ENCODE measurements around the gene XPR1. TPM values are rescaled to one million over a fixed set of nuclear protein-coding genes. Genes with fewer than 3 reads are reported as not detected.
"Not testable (repeated sequence)": the region's sequence is repeated elsewhere in the genome, so short reads cannot be mapped to it uniquely, and the experiment has no call there.

XPR1 gene
- total RNA-seq, 1 donor from 2014 or later = 66.2 TPM

DNA sequence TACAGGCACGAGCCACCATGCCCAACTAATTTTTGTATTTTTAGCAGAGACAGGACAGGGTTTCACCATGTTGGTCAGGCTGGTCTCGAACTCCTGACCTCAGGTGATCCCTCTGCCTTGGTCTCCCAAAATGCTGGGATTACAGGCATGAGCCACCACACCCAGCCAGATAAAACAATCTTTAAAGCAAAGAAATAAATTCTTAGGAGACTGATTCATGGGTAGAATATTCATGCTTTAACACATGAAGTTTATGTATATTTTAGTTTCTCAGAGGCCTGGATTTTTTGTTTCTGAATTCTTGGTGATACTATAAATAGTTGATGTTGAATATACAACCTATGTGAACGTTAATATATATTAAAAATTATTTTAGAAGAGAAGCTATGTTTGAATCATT lies 153.5 kb downstream of the XPR1 start:
- DNase-seq (ENCODE audit: low spot score) = no peak

DNA sequence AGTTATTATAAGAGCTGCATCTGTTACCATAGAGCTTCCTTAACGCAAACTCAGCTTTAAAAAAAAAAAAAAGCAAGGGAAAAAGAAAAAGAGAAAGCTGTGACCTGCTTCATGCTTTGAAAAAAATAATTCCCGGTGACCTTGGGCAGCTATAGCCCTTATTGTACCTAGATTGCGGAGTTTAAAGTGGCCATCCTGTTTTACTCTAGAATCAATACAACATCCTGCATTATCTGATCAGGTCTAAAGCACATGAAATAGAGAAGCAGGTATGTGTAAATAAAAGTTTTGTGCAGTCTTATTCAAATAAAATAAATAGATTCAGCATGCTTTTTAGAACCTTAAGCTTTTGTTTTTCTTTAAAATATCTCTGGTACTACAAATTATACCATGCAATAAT lies 154.1 kb downstream of the XPR1 start:
- no peak for DNase-seq (ENCODE audit: low spot score)

DNA sequence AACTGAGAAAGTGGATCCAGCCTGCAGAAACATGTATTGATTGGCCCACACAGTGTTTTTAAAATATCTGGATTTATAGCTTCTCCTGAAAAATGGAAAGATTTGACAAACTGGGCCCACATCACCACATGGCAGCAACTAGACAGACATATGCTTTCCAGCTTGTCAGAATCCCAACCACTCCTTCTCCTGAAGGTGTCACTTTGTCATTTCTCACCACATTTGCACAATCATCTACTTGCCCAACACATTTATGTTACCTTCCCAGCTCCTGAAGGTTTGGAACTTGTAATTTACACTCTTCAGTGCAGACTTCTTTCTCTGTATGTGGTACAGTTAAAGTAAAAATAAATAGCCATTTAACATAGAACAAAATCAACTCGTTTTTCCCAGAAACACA lies 154.8 kb downstream of the XPR1 start:
- no peak for DNase-seq (ENCODE audit: low spot score)

DNA sequence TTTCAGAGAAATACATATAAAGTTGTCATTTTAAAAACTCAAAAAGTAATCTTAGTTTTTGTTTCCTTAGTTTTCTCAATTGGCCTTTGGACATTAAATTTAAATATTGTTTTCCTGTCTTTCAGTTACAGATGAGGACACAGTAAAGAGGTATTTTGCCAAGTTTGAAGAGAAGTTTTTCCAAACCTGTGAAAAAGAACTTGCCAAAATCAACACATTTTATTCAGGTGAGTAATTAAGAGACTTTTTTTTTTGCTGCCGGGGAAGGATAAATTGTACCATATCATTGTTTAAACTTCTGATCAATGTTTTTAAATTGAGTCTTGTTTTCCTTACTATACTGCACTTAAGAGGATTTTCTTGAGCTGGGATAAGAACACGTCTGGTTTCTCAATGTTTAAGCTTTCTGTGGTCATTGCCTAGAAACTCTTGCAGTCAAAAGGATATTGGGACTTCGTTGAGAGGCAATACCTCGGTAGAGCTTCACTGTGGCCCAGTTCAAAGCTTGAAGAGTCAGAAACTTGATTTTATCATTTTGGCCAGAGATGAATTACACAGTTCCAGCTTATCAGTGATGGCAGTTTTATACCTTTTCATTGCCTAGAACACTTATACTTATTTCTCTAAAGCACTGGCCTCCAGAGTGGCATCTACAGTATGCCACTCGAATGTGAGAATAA lies 155.9 kb downstream of the XPR1 start:
- no peak for DNase-seq (ENCODE audit: low spot score)

DNA sequence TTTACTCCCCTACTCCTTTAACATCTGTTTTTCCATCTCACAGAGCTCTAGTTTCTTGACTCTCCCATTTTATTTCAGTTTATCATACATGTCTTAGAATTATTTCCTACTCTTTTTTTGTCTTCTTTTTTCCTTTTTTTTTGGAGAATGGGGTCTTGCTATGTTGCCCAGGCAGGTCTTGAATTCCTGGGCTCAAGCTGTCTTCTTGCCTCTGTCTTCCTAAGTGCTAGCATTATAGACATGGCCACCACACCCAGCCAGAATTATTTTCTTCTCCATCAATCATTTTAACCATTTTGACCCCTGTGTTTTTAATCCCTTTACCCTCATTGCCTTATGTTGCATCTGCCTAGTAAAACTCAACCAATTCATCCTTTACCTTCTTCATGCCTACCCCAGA lies 157.6 kb downstream of the XPR1 start:
- no peak for DNase-seq (ENCODE audit: low spot score)

DNA sequence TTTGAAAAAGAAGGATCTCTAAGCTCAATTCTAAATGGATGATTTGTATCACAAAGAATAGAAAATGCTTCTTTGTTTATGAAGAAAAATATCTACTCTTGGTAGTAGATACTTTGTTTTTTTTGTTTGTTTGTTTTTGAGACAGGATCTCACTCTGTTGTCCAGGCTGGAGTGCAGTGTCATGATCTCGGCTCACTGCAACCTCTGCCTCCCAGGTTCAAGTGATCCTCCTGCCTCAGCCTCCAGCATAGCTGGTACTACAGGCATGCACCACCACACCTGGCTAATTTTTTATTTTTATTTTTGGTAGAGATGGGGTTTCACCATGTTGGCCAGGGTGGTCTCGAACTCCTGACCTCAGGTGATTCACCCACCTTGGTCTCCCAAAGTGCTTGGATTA lies 159.3 kb downstream of the XPR1 start:
- not testable (repeated sequence) for DNase-seq (ENCODE audit: low spot score)

DNA sequence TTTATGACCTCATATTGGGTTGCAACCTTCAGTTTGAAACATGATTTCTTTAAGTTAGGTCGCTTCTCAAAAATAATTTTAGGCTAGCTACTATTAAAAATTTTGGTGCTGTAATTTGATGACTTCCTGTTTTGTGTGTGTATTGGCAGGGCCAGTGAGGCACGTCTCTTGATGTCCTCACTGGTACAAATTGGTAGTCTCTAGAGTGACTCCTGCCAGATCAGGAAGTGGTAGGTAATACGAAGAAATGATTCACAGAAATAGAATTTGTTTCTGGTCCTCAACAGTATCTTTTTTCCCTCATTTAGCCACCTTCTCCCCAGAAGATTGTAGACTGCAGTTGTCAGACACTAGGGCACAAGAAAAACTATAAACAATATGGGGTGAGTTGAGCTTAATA lies 160.0 kb downstream of the XPR1 start:
- DNase-seq (ENCODE audit: low spot score) = no peak

DNA sequence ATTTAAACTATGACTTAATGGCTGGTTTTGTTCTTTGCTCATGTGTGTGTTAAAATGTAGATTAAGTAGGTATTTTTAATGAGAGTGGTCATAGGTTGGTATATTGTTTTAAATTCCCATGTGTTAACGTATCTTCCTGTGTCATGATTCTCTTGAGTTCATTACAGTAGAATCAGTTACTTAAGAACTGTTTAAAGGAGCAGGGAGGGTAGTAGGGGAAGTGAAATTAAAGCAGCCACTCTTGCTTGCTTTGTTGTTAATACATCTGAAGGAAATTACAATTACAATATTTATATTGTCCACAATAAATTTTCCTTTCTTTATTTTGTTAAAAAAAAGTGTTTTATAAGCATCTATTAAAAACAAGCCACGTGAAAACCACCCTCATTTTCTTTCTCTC lies 161.6 kb downstream of the XPR1 start:
- DNase-seq (ENCODE audit: low spot score) = no peak

DNA sequence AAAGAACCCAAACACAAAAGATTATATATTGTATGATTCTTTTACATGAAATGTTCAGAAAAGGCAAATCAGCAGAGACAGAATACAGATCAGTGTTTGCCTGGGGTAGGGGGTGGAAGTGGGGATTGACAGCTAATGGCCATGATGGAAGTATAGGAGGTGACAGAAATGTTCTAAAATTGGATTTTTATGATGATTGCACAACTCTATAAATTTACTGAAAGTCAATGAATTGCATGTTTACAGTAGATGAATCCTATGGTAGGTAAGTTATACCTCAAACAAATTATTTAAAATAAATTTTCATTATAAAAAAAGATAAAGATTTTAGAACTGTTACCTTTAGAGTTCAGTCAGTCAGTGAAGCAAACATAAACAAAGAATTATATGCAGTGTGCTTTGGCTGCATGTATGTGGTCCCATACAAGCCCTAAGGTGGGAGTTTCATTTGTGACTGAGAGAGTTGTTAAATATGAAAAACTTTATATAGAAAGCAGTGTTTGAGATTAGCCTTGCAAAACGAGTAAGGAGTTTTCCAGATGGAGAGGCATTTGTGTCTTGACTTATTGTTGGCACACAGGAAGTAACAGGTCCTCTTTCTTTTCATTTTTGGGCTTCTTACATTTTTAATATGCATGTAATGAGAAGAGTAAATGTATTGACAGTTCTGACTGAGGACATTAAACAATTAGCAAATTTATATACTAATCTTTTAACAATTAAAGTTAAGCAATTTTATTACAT lies 165.2 kb downstream of the XPR1 start:
- DNase-seq (ENCODE audit: low spot score) = no peak

DNA sequence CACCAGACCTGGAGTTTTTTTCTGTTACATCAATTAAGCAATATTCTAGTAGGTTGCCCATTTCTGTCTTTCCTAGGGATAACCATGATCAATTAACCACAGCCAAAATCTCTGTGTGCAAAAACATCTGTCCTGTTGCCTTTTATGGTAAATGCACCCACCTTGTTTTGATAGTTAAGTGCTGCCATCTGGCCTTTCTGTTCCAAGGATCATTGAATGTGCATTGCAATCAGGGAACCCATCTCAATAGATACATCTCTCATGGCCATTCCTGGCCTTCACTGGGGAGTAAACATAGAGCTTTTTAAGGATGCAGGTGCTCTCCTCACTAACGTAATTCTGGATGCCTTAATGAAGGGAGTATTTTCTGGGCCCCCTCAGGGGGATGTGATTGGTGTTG lies 169.1 kb downstream of the XPR1 start:
- DNase-seq (ENCODE audit: low spot score) = no peak

DNA sequence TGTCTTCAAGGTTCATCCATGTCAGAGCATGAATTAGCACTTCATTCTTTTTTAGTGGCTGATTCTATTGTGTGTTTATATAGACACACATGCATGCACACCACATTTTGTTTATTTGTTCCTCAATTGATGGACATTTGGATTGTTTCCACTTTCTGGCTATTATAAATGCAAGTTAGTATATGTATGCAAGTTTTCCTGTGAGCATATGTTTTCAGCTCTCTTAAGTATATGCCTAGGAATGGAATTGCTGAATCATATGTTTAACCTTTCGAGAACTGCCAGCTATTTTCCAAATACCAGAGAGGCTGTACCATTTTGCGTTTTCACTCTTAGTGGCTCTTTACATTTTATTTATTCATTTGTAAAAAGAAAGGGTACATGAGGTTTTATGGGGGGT lies 171.0 kb downstream of the XPR1 start:
- DNase-seq (ENCODE audit: low spot score) = no peak

DNA sequence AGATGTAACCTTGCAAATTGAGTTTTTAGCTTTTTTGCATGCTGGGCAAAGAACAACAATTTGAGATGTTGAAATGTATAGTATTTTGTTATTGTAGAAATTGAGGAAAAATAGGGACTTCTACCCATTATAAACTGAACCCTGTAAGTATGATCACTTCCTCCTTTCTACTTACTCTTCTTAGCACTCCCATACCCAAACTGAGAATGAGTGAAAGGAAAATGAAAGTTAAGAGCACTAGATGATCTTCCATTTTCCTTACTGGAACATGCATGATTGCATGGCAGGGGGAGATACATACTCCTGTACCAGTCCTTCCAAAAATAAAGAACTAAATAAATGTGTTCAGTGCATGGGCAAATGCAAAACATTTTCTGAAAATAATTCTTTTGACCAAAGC lies 173.5 kb downstream of the XPR1 start:
- no peak for DNase-seq (ENCODE audit: low spot score)

DNA sequence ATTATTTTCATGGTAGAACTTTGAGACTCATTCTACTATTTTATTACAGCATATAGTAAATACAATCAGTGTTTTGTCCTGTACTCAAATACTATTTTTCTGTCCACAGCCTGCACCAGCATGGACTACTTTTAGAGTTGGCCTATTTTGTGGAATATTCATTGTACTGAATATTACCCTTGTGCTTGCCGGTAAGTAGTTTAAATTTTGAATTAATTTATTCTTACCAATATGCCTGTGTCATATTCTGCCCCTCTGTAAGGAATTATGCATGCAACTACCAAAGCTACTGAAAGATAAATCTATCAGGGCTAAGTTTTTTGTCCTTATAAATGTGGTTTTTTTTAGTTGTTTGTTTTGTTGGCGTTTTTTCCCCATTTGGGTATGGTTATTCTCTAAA lies 179.5 kb downstream of the XPR1 start:
- DNase-seq (ENCODE audit: low spot score) = no peak

DNA sequence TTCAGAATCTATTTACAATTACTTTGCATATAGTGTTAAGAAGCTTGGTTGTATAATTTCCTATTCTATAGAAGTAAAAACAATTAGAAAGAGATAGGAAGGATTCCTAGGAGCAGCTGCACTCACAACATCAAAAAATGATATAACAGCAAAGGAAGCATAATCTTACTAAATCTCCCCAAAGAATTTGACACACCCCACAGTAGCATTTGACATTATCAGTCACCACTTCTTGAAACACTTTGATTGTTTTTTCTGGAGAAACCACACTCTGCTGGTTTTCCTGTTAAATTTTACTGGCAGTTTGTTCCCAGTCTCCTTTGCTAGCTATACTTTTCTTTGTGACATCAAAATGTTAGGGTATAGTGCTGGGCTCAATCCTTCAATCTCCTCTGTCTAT lies 180.1 kb downstream of the XPR1 start:
- DNase-seq (ENCODE audit: low spot score) = no peak

DNA sequence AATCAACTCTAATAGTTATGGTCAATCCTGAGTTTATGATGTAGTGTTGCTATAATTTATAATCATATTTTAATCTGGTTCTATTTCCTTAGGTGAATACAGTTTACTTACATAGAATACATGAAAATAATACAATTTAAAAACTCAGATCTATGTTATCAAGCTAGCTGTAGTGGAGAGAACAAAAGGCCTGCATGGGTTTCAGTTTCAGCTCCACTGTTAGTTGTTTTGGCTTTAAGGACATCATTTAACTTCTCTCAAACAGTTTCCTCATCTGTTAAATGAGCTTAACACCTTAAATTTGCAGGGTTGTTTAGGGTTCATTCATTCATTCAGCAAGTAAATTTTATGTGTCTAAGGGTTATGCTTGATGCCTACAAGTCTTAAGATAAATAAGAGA lies 182.4 kb downstream of the XPR1 start:
- no peak for DNase-seq (ENCODE audit: low spot score)

DNA sequence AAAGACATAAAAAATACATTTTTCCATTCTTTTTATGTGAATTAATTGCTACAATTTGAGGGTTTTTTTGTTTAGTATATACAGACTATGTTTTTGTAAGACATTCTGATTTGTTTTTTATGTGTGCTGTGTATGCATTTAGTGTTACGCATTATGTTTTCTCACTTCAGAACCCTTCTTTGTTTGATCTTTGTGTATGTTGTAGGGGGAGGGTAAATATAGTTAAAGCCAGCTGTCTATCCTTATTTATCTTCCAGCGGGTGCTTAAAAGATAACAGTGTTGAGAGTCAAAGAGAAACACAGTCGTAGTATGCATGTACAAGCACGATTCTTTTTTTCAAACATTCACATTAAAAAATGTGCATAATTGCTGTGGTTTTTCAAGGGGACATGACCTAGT lies 183.4 kb downstream of the XPR1 start:
- no peak for DNase-seq (ENCODE audit: low spot score)

DNA sequence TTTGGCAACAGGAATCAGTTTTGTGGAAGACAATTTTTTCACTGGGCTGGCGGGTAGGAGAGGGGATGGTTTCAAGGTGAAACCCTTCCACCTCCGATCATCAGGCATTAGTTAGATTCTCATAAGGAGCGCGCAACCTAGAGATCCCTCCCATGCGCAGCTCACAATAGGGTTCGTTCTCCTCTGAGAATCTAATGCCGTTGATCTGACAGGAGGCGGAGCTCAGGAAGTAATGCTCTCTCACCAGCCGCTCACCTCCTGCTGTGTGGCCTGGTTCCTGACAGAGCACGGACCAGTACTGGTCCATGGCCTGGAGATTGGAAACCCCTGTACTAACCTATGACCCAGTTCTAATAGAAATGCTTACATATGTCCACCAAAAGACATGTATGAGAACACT lies 184.3 kb downstream of the XPR1 start:
- no peak for DNase-seq (ENCODE audit: low spot score)

DNA sequence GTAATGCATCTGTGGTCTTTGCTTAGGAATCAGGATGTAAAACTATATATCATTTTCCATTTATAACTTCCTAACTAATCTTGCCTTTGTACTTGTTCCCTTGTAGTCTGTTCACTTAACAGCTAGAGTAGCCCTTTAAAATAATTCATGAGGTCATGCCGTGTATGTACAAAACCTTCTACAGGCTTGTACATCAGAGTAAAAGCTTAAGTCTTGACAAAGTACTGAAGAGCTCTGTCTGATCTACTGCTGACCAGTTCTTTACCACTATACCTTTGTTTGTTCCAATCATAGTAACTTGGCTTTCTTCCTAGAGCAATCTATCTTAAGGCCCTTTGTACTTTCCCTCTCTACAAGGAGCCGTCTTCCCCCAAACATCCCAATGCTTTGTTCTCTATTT lies 190.1 kb downstream of the XPR1 start:
- no peak for DNase-seq (ENCODE audit: low spot score)

DNA sequence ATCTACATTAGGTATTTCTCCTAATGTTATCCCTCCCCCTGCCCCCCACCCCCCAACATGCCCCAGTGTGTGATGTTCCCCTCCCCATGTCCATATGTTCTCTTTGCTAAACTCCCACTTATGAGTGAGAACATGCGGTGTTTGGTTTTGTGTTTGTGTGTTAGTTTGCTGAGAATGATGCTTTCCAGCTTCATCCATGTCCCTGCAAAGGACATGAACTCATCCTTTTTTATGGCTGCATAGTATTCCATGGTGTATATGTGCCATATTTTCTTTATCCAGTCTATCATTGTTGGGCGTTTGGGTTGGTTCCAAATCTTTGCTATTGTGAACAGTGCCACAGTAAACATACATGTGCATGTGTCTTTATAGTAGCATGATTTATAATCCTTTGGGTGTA lies 199.7 kb downstream of the XPR1 start:
- not testable (repeated sequence) for DNase-seq (ENCODE audit: low spot score)

DNA sequence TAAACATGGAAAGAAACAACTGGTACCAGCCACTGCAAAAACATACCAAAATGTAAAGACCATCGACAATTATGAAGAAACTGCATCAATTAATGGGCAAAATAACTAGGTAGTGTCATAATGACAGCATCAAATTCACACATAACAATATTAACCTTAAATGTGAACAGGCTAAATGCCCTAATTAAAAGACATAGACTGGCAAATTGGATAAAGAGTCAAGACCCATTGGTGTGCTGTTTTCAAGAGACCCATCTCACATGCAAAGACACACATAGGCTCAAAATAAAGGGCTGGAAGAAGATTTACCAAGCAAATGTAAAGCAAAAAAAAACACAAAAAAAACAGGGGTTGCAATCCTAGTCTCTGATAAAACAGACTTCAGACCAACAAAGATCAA lies 201.4 kb downstream of the XPR1 start:
- DNase-seq (ENCODE audit: low spot score) = not testable (repeated sequence)

DNA sequence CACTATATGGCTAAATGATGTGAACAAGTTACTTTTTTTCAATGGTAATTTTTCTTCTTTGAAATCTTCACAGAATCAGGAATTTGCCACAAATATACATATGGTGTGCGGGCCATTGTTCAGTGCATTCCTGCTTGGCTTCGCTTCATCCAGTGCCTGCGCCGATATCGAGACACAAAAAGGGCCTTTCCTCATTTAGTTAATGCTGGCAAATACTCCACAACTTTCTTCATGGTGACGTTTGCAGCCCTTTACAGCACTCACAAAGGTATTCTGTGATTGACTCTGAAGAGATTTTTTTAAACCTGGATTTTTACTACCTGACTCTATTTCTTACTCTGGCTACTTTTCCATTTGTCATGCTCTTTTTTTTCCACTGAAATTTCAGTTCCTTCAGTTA lies 204.6 kb downstream of the XPR1 start:
- no peak for DNase-seq (ENCODE audit: low spot score)

DNA sequence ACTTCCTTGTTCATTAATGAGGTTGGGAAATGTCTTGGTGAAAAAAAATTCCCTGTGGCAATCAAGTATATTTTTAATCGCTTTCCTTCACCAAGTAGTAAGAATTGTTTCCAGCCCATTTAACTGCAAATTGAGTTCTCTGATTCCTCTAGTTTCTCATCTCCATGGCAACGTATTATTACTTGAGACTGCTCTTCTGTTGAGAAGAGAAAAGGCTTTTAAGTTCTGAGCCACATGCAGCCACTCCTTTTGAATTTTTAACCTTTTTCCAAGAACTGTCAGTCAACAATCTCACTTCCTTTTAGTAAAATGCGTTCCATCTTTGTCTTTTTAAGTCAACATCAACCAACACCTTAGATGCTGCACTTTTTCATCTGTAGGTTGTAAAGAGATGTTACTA lies 205.2 kb downstream of the XPR1 start:
- no peak for DNase-seq (ENCODE audit: low spot score)

DNA sequence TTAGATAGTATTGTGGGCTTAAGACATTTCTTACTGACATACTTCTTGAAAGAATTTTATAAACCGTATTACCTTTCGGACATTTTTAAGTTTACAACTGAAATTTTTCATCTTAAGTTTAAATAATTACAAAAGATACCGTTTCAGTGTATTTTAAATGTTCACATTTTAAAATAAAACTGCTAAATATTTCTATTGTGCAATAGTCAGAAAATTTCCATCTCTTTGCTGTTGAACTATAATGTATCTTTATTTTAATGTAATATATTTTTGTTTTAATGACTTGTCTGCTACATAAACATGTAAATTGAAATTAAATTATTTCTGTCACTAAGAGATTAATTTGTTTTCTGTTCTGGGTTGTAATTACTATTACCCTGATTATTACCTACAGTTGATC lies 206.7 kb downstream of the XPR1 start:
- DNase-seq (ENCODE audit: low spot score) = no peak

DNA sequence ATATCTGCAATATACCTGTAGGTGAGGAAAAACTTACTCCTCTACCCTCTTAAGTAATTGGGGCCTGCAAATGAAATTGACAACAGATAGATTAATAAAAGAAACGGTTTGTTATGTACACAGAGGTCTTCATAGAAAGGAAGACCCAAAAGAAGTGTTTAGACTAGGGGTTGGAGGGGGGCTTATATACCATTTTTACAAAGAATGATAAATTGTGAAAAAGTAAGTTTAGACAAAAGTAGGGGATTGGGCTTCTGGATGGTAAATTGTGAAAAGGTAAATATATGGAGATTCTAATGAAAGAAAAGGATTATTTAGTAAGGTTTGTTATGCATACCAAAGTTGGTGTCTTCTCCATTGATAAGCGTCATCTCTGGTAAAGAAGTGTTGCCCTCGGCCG lies 207.7 kb downstream of the XPR1 start:
- DNase-seq (ENCODE audit: low spot score) = no peak

Data from ureter (tissue), 1 donor.